H1 (cell line): ENCODE data around the gene LRRFIP1. TPM values are rescaled to one million over a fixed set of nuclear protein-coding genes. Genes with fewer than 3 reads are reported as not detected.

Source experiments
- CTCF ChIA-PET: fragments of 300-600 bp; sonication (Branson Sonifier 250); formaldehyde crosslinking; loops from one replicate; lab custom pipeline; 2021; ENCODE audit not compliant: partially characterized antibody; lab: Charles Lee
- POLR2A ChIA-PET: fragments of 300-600 bp; sonication (Branson Sonifier 250); formaldehyde crosslinking; loops from one replicate; lab custom pipeline; 2021; ENCODE audit warnings: inconsistent platforms; ENCODE audit not compliant: partially characterized antibody; lab: Charles Lee
- DNase-seq, 2 experiments: peaks; one replicate each; pipeline versions ENCODE4 v3.0.0 to v3.0.0-alpha.2; 2010 to 2022; ENCODE audit warnings: low spot score in 2 of 2, low read depth in 1 of 2, mixed read lengths in 1 of 2
- FAIRE-seq: peaks from 2 replicates; lab custom pipeline; 2011; peaks lifted over from hg19 to GRCh38; lab: Jason Lieb, UNC
- H2AFZ ChIP-seq: 2 replicates; pipeline ENCODE4 v1.8.1; 2012; ENCODE audit warnings: low read length, inconsistent platforms
- H2AK5ac ChIP-seq: 2 replicates; pipeline ENCODE4 v1.6.1; 2013; ENCODE audit warnings: low read depth, low read length
- H2BK120ac ChIP-seq: replicated peaks from 2 replicates; pipeline ENCODE3; 2013; ENCODE audit warnings: low read depth, low read length, inconsistent platforms
- H2BK12ac ChIP-seq: 2 replicates; pipeline ENCODE4 v1.6.1; 2013; ENCODE audit warnings: low read depth, low read length
- H2BK15ac ChIP-seq: 2 replicates; pipeline ENCODE4 v1.6.1; 2013; ENCODE audit warnings: low read length
- H2BK20ac ChIP-seq: 2 replicates; pipeline ENCODE4 v1.6.1; 2013; ENCODE audit warnings: low read length
- H2BK5ac ChIP-seq: 2 replicates; pipeline ENCODE4 v1.6.1; 2013; ENCODE audit warnings: low read depth, low read length
- H3K14ac ChIP-seq: 2 replicates; pipeline ENCODE4 v1.6.1; 2013; ENCODE audit warnings: inconsistent platforms; ENCODE audit not compliant: insufficient read length
- H3K18ac ChIP-seq: 2 replicates; pipeline ENCODE4 v1.6.1; 2013; ENCODE audit warnings: low read length; ENCODE audit errors: extremely low read depth
- H3K23ac ChIP-seq: 2 replicates; pipeline ENCODE4 v1.6.1; 2013; ENCODE audit warnings: inconsistent platforms; ENCODE audit not compliant: insufficient read length
- H3K23me2 ChIP-seq: 2 replicates; pipeline ENCODE4 v1.6.1; 2013; ENCODE audit warnings: low read depth, low read length
- H3K27ac ChIP-seq: 2 replicates; pipeline ENCODE4 v1.6.1; 2011; ENCODE audit warnings: low read depth, low read length, inconsistent platforms
- H3K27me3 ChIP-seq, 4 experiments: replicated peaks in 1 of 4; 1 replicate in 1 of 4; 2 replicates in 3 of 4; pipeline versions ENCODE4 v1.6.1 to v1.8.1; 2011 to 2013; ENCODE audit warnings: low read length in 3 of 4, mild to moderate bottlenecking in 3 of 4, inconsistent platforms in 2 of 4, mixed read lengths in 2 of 4, moderate library complexity in 1 of 4; ENCODE audit not compliant: control insufficient read depth in 3 of 4, insufficient read depth in 3 of 4; ENCODE audit errors: extremely low read depth in 1 of 4
- H3K36me3 ChIP-seq, 4 experiments: 2 replicates each; pipeline versions ENCODE4 v1.6.1 to v1.8.1; 2011 to 2013; ENCODE audit warnings: mild to moderate bottlenecking in 4 of 4, low read length in 3 of 4, moderate library complexity in 2 of 4, control low read depth in 1 of 4, inconsistent platforms in 1 of 4; ENCODE audit not compliant: insufficient read depth in 4 of 4, control insufficient read depth in 2 of 4
- H3K4ac ChIP-seq: replicated peaks from 2 replicates; pipeline ENCODE3; 2013; ENCODE audit warnings: low read length, low read depth, mixed read lengths, inconsistent platforms; ENCODE audit not compliant: insufficient read length
- H3K4me1 ChIP-seq, 4 experiments: replicated peaks in 1 of 4; 1 replicate in 1 of 4; 2 replicates in 3 of 4; pipeline versions ENCODE4 v1.6.1 to v1.8.1; 2011 to 2013; ENCODE audit warnings: low read length in 3 of 4, inconsistent platforms in 2 of 4, mixed read lengths in 1 of 4; ENCODE audit not compliant: insufficient read depth in 4 of 4, control insufficient read depth in 3 of 4
- H3K4me2 ChIP-seq, 2 experiments: 2 replicates each; pipeline versions ENCODE4 v1.6.1 to v1.8.1; 2011 to 2013; ENCODE audit warnings: low read depth in 2 of 2, low read length in 2 of 2, control low read depth in 1 of 2, inconsistent platforms in 1 of 2, mild to moderate bottlenecking in 1 of 2; ENCODE audit not compliant: insufficient read depth in 1 of 2
- H3K4me3 ChIP-seq, 4 experiments: fragments of 200-600, 300-600 bp in 1 of 4; sonication (generic), shearing (Covaris generic), sonication (Bioruptor Twin) in 1 of 4; 2 replicates each; pipeline versions ENCODE4 v1.5.1 to v1.8.1; 2011 to 2016; ENCODE audit warnings: low read length in 4 of 4, low read depth in 3 of 4, control low read depth in 2 of 4, inconsistent platforms in 2 of 4, mild to moderate bottlenecking in 2 of 4, mixed read lengths in 1 of 4, moderate library complexity in 1 of 4; ENCODE audit not compliant: insufficient read depth in 2 of 4; ENCODE audit errors: extremely low read depth in 1 of 4
- H3K56ac ChIP-seq: replicated peaks from 2 replicates; pipeline ENCODE3; 2013; ENCODE audit warnings: low read depth, mild to moderate bottlenecking, mixed read lengths, low read length, inconsistent platforms; ENCODE audit not compliant: insufficient read length
- H3K79me1 ChIP-seq: 2 replicates; pipeline ENCODE4 v1.6.1; 2013; ENCODE audit warnings: low read depth, low read length, control low read depth
- H3K79me2 ChIP-seq, 2 experiments: 2 replicates each; pipeline versions ENCODE4 v1.6.1 to v1.8.1; 2012 to 2013; ENCODE audit warnings: low read length in 2 of 2, mild to moderate bottlenecking in 2 of 2, inconsistent platforms in 1 of 2; ENCODE audit not compliant: insufficient read depth in 2 of 2, control insufficient read depth in 1 of 2
- H3K9ac ChIP-seq, 4 experiments: replicated peaks in 1 of 4; 1 replicate in 1 of 4; 2 replicates in 3 of 4; pipeline versions ENCODE4 v1.6.1 to v1.8.1; 2011 to 2013; ENCODE audit warnings: low read depth in 3 of 4, low read length in 3 of 4, control low read depth in 2 of 4, mild to moderate bottlenecking in 2 of 4, moderate library complexity in 2 of 4, inconsistent platforms in 1 of 4; ENCODE audit errors: extremely low read depth in 1 of 4
- H3K9me3 ChIP-seq, 2 experiments: 2 replicates each; pipeline versions ENCODE4 v1.6.1 to v1.8.1; 2012 to 2013; ENCODE audit warnings: mild to moderate bottlenecking in 2 of 2, moderate library complexity in 2 of 2, control low read depth in 1 of 2, inconsistent platforms in 1 of 2, low read depth in 1 of 2, low read length in 1 of 2, mixed read lengths in 1 of 2; ENCODE audit not compliant: insufficient read depth in 2 of 2
- H4K20me1 ChIP-seq, 2 experiments: replicated peaks in 1 of 2; 2 replicates each; pipeline versions ENCODE3 to v1.8.1; 2011 to 2013; ENCODE audit warnings: inconsistent platforms in 2 of 2, low read length in 2 of 2, mild to moderate bottlenecking in 1 of 2; ENCODE audit not compliant: insufficient read depth in 2 of 2, control insufficient read depth in 1 of 2
- H4K5ac ChIP-seq: 2 replicates; pipeline ENCODE4 v1.6.1; 2013; ENCODE audit warnings: low read length, low read depth, mixed read lengths, inconsistent platforms; ENCODE audit not compliant: insufficient read length
- H4K8ac ChIP-seq: 2 replicates; pipeline ENCODE4 v1.8.0; 2013; ENCODE audit warnings: mild to moderate bottlenecking, moderate library complexity, low read length, inconsistent platforms; ENCODE audit not compliant: insufficient read depth; ENCODE audit errors: extremely low read depth
- H4K91ac ChIP-seq: replicated peaks from 2 replicates; pipeline ENCODE3; 2013; ENCODE audit warnings: low read length, mixed read lengths, inconsistent platforms; ENCODE audit not compliant: insufficient read length
- CBX5 ChIP-seq: fragments of 300-800, 300-1000 bp; sonication (generic); IDR thresholded peaks from 2 replicates; pipeline ENCODE4 v1.7.1; 2016; ENCODE audit warnings: antibody characterized with exemption, low read length, low read depth
- HDAC6 ChIP-seq: IDR thresholded peaks from one replicate; pipeline ENCODE4 v1.7.1; 2012; ENCODE audit warnings: low read depth, mild to moderate bottlenecking, inconsistent platforms, low read length, moderate library complexity
- KDM1A ChIP-seq: fragments of 200-600, 300-600 bp; sonication (generic); IDR thresholded peaks from 2 replicates; pipeline ENCODE4 v1.7.1; 2016; ENCODE audit warnings: mild to moderate bottlenecking, low read length, borderline replicate concordance
- KDM4A ChIP-seq: IDR thresholded peaks from one replicate; pipeline ENCODE4 v1.7.1; 2012; ENCODE audit warnings: low read depth, mild to moderate bottlenecking, moderate library complexity, low read length, inconsistent platforms; ENCODE audit not compliant: severe bottlenecking
- MAFK ChIP-seq: IDR thresholded peaks from 2 replicates; pipeline ENCODE4 v1.6.1; 2012; ENCODE audit warnings: low read depth, mild to moderate bottlenecking, improper control_type of control experiment, low read length
- SIN3A ChIP-seq, 2 experiments: IDR thresholded peaks in 1 of 2; conservative IDR thresholded peaks in 1 of 2; 2 replicates each; pipeline ENCODE4 v1.6.1; 2011 to 2012; ENCODE audit warnings: low read length in 2 of 2, improper control_type of control experiment in 1 of 2, low read depth in 1 of 2, mild to moderate bottlenecking in 1 of 2
- SIX5 ChIP-seq: IDR thresholded peaks from 2 replicates; pipeline ENCODE4 v1.6.1; 2011; ENCODE audit warnings: mild to moderate bottlenecking, low read depth, low read length
- TBP ChIP-seq: IDR thresholded peaks from 2 replicates; pipeline ENCODE4 v1.6.1; 2011; ENCODE audit warnings: low read depth, low read length, improper control_type of control experiment
- TCF12 ChIP-seq: IDR thresholded peaks from 2 replicates; pipeline ENCODE4 v1.6.1; 2011; ENCODE audit warnings: low read depth, mild to moderate bottlenecking, low read length
- YY1 ChIP-seq: IDR thresholded peaks from 2 replicates; pipeline ENCODE4 v1.6.1; 2011; ENCODE audit warnings: low read depth, mild to moderate bottlenecking, low read length
- WGBS, 2 experiments: shearing (Covaris generic) in 1 of 2; methylation state at CpG; one replicate each; pipeline versions ENCODE4 v1.1.6 to v1.1.7; 2013 to 2015; ENCODE audit warnings: low lambda C conversion rate in 2 of 2, mixed read lengths in 2 of 2, inconsistent platforms in 1 of 2, low coverage in 1 of 2, missing lambda C conversion rate in 1 of 2; ENCODE audit not compliant: insufficient replicate concordance in 2 of 2, insufficient coverage in 1 of 2, insufficient read length in 1 of 2; ENCODE audit errors: extremely low coverage in 1 of 2, missing lambda C conversion rate in 1 of 2; 5-methylcytosine and 5-hydroxymethylcytosine counted together
- polyA plus RNA-seq, 7 experiments: library from polyadenylated mRNA; depleted of rRNA in 3 of 7; stranded (reverse) in 5 of 7; unstranded in 2 of 7; fragments of >200 nt in 5 of 7; fragments of 200-250 nt in 2 of 7; gene quantifications; 1 replicate in 5 of 7; 2 replicates in 1 of 7; 4 replicates in 1 of 7; pipeline versions ENCODE4 v1.2.1 to v1.2.3, GENCODE V29; 2011 to 2013; ENCODE audit warnings: missing spikeins in 2 of 7, mixed read lengths in 2 of 7
- total RNA-seq: library from RNA; stranded (reverse); fragmentation: NEBNext Ultra II Directional; extraction: Animal tissue kit (Norgen Biotek cat#: 25700); gene quantifications from 2 replicates; pipeline ENCODE4 v1.2.1, GENCODE V29; 2021
- TF ChIP-seq, protein P1 (sequence below): IDR thresholded peaks from 2 replicates; pipeline ENCODE4 v1.6.1; 2012; ENCODE audit warnings: low read length, inconsistent platforms

LRRFIP1 gene
- total and polyA plus RNA-seq, 2 of the 8 experiments (the other 6 are each of a cell fraction or from before 2014, with no cell fraction given) = 12.1 to 75.8 TPM

DNA sequence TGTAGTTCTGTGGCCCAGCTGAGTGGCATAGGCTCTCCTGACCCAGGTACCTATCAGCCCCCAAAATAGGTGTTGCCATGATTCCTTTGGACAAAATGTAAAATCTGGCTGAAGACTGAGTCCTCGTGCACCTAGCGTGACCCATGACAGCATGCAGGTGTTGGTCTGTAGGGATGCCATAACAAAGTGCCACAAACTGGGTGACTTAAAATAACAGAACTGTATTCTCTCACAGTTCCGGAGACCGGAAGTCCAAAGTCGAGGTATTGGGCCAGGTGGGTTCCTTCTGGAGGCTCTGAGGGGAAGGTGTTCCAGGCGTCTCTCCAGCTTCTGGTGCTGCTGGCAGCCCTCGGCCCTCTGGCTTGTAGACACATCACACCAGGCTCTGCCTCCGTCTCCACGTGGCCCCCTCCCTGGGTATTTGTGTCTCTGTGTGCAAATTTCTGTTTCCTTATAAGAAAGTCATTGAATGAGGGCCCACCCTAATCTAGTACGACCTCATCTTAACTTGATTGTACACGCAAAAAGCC, 34.5 kb downstream of the LRRFIP1 start:
- Histone ChIP-seq H3K27me3 (no peaks in the 10 kb centered on the region), H3K79me2 (no peaks in the 10 kb centered on the region), H3K4me2 (no peak overlapping the region), H3K9me3 (no peaks in the 10 kb centered on the region), H3K36me3 (no peaks in the 10 kb centered on the region), H3K9ac (no peak overlapping the region), H4K8ac (no peak overlapping the region), H3K23ac (no peak overlapping the region), H3K23me2 (no peaks in the 10 kb centered on the region), H4K20me1 (peaks cover 0 to 5% of the 10 kb centered on the region in 2 experiments), H2AK5ac (peak overlapping the region; percentile 3; the same call in 1 of the 2 replicates), H3K79me1 (peaks cover 5% of the 10 kb centered on the region), H3K18ac (0 out of 2 replicates have a peak overlapping the region, but pooled peaks have one; percentile 4), H2AFZ (no peak overlapping the region), H2BK12ac (peak overlapping the region; percentile 52), H3K14ac (no peak overlapping the region), H3K4ac (peak overlapping the region; percentile 49), H2BK15ac (0 out of 2 replicates have a peak overlapping the region, but pooled peaks have one; percentile 19), H2BK20ac (no peak overlapping the region), H4K5ac (no peak overlapping the region), H3K56ac (no peak overlapping the region), H2BK120ac (no peak overlapping the region), H4K91ac (no peak overlapping the region), H3K27ac (no peak overlapping the region), H3K4me1 (peaks cover 6 to 13% (median 8%) of the 10 kb centered on the region in 4 experiments), H3K4me3 (no peak overlapping the region), H2BK5ac (peak overlapping the region; percentile 2; the same call in 1 of the 2 replicates)
- 90% methylated on average over 10 of the region's 11 CpGs; no CpG with 5 or more reads in 1 of the 2 experiments for WGBS, 2 experiments
- DNase-seq (no peak), FAIRE-seq (no peak)
- POLR2A ChIA-PET = interaction anchor here (1.2 kb wide), 2 partner anchors 9 to 38 kb away, joined by 3 to 4 read pairs; no protein-coding TSS in a partner anchor
- CTCF ChIA-PET = interaction anchor here (0.7 to 2.8 kb wide), 9 partner anchors 10 to 90 kb away, joined by 3 to 10 read pairs (median 4); no protein-coding TSS in a partner anchor
- TF ChIP-seq MAFK (no peak), KDM1A (no peak), CBX5 (no peak), YY1 (no peak), KDM4A (no peak), TBP (no peak), SIN3A (conservative IDR thresholded peaks at IDR 0.05 in 1 of 2, IDR thresholded peaks at IDR 0.05 in 1 of 2; ENCODE audit: low read depth in 1 of 2, low read length in 2 of 2) (no peak), SIX5 (no peak), TCF12 (no peak), HDAC6 (no peak)
- TF ChIP-seq, protein P1, sequence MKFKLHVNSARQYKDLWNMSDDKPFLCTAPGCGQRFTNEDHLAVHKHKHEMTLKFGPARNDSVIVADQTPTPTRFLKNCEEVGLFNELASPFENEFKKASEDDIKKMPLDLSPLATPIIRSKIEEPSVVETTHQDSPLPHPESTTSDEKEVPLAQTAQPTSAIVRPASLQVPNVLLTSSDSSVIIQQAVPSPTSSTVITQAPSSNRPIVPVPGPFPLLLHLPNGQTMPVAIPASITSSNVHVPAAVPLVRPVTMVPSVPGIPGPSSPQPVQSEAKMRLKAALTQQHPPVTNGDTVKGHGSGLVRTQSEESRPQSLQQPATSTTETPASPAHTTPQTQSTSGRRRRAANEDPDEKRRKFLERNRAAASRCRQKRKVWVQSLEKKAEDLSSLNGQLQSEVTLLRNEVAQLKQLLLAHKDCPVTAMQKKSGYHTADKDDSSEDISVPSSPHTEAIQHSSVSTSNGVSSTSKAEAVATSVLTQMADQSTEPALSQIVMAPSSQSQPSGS = no peak
